Inflammatory macrophage treated with lipopolysaccharide for 4 hours (primary cell): ENCODE measurements around the gene ODAD3.
"Not testable (repeated sequence)": the region's sequence is repeated elsewhere in the genome, so short reads cannot be mapped to it uniquely, and the experiment has no call there.

Source experiments
- DNase-seq: peaks from one replicate; pipeline ENCODE4 v3.0.0-alpha.2; 2020

ODAD3 gene

DNA sequence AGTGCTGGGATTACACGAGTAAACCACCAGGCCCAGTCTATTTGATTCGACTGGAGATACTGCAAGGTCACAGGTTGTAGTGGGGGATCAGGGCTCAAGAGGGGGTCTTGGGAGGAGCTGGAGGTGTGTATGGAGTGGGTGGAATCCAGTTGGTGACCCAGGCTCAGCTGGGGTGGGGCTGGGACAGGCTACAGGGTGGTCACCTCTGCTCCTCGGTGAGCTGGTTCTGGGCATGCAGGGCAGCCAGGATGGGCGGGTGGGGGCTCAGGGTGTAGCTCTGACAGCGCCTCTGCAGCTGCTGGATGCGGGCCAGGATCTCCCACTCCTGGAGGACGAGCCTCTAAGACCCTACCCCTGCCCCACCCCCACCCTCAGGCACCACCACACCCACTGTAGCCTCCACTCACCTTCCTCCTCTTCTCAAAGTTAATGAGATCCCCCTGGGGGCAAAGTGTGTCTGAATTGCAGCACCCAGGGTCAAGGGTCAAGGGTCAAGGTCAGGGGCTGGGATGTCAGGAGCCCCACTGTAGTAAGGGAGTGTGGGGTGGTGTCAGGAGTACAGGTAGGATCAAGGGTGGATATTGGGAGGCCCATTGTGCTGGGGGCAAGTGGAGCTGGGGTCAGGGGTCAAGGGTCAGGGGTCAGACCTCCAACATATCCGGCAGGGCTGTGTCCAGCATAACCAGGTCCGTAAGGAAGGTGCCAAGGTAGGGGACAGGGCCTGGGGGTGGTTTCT is 32.9 kb downstream of the ODAD3 start:
- DNase-seq = no peak

DNA sequence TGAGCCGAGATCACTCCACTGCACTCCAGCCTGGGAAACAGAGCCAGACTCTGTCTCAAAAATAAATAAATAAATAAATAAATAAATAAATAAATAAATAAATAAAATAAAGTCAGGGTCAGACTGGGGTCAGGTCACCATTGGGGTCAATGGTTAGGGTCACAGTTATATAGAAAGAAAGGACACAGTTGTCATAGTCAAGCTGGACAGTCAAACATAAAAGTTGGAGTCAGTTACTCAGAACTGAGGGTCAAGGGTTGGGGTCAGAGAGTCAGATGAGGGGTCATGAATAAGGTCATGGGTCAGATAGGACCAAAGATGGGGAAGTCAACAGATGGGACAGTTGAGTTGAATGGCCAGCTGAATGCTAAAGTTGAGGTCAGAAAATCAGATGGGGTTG is 34.1 kb downstream of the ODAD3 start:
- no peak for DNase-seq

DNA sequence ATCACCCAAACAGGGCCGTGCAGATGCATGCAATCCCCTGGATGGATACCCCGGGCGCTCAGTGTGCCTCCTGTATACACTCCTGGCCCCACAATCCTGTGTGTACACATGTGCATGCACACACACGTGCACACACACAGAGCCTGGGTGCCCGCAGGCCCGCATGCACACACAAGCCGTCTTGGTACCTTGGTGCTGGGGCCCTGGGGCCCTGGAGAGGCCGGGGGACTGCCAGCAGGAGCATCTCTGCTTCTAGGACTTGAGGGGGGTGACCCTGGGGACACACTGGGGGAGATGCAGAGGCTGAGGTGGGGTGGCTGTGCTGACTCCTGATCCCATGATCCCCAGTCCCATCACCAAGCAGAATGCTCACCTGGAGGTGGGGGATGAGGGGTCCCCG is 35.3 kb downstream of the ODAD3 start:
- no peak for DNase-seq

- DNase-seq = no peak
These were observed 37.8 kb downstream of the ODAD3 start for GRCh38 chr19:11397089-11397610.

GRCh38 chr19:11390933-11391680 is 43.8 kb downstream of the ODAD3 start:
- no peak for DNase-seq

- DNase-seq = no peak
These were observed 44.6 kb downstream of the ODAD3 start for GRCh38 chr19:11390359-11390758.

DNA sequence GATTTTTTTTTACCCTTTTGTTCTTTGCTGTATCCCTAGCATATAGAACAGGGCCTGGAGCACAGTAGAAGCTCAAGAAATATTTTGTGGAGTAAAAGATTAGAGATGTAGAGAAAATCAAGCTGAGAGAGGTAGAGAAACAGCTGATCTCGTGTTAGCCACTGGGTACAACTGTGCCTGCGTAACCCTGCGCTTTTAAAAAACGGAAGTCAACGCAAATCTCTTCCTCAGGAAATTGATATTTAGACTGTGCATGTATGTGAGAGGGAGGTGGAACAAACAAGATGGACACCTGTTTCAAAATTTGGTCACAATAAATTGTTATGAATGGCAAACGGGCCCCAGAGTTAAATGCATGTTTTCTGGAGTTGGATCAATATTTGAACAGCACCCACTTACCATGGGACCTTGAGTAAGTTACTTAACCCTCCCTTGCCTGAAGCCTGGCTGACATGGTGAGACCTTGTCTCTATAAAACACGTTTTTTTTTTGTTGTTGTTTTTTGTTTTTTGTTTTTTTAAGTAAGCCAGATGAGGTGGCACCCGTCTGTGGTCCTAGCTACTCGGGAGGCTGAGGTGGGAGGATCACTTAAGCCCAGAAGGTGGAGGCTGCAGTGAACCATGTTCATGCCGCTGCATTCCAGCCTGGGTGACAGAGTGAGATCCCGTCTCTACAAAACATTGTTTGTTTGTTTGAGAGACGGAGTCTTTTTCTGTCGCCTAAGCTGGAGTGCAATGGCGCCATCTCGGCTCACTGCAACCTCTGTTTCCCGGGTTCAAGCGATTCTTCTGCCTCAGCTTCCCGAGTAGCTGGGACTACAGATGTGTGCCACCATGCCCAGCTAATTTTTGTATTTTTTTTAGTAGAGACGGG is 47.5 kb downstream of the ODAD3 start:
- DNase-seq = peak; percentile 54

DNA sequence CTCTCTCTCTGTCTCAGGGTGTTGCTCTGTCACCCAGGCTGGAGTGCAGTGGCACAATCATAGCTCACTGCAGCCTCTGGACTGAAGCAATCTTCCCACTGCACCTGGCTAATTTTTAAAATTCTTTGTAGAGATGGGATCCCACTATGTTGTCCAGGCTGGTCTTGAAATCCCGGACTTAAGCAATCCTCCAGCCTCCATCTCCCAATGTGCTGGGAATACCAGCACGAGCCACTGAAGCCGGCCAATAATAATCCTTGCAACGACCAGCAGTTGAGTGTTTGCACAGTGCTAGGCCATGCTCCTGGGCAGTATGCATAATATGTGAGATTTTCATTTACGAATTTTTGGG is 50.2 kb downstream of the ODAD3 start:
- DNase-seq = no peak

DNA sequence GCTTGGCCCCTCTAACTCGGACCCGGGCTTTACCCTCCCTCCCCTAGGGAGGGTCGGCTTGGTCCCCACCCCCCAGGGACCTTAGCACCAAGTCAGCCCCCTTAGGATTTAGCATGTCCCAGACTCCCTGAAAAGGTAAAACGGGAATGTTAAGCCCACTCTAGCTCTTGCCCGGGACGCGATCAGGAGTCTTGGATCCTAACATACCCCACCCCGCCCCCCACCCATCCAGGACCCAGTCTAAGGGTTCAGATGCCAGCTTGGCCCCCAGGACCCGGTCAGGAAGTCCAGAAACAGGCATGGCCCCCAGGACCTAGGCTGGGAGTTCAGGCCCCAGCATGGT is 51.2 kb downstream of the ODAD3 start:
- DNase-seq = no peak

DNA sequence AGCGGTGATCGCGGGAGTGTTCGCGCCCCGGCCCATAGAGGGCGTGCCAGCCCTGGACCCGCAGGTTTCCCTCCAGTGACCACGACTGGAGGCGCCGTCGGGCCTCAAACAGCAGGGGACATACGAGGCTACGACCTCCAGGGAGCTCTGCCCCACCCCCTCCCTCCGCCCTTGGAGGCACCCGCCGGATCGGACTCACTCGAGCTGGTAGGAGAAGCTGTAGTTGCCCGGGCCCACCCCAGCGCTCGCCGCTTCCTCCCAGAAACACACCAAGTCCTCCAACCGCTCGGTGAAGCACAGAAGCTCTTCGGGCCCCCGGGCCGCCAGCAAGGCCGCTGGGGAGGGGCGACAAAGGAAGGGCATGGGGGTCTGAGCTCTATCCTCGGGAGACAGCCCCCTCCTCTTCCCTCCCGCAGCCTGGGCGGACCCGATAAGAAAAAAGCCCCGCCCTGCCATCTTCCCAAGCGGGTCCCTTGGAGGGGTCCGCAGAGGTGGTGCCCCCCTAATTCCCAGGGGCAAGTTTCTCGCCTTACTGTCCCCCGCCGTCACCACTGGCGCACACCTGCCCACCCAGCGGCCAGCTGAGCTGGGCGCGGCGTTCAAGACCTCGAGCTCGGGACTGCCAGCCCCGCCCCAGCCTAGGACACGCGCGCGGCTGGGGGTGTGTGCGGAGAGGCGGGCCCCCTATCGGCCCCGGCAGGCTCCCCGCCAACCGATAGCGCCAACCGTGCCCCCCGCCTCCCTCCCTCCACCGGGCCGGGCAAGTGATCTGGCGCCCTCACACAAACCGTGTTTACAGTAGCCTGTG is 51.8 kb downstream of the ODAD3 start:
- DNase-seq = peak; percentile 50

GRCh38 chr19:11380653-11381537 is 54.0 kb downstream of the ODAD3 start:
- DNase-seq = peak; percentile 95

DNA sequence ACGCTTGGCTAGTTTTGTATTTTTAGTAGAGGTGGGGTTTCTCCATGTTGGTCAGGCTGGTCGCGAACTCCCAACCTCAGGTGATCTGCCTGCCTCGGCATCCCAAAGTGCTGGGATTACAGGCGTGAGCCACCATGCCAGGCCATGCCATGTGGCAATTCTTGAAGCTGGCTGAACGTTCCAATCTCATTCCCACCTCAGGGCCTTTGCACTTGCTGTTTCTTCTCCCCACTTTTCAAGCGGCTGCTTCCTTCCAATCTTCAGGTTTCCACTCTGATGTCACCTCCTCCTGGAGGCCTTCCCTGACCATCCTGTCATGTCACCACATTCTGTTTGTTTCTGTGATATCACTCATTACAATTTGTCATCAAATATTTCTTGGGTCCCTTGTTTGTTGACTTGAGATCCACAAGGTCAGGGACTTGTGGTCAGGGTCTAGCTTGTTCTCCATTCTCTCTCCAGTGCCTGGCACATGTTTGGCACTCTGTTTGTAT is 55.0 kb downstream of the ODAD3 start:
- DNase-seq = no peak

DNA sequence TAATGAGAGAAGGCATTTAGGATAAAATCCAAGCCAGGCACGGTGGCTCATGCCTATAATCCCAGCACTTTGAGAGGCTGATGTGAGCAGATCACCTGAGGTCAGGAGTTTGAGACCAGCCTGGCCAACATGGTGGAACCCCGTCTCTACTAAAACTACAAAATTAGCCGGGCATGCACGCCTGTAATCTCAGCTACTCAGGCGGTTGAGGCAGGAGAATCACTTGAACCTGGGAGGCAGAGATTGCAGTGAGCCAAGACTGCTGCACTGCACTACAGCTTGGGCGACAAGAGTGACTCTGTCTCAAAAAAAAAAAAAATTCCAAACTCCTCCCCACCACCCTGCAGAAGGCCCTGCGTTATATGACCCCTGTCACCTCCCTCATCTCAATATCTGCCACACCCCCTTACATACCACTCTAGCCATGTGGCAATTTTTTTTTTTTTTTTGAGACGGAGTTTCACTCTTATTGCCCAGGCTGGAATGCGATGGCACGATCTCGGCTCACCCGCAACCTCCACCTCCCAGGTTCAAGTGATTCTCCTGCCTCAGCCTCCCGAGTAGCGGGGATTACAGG is 55.6 kb downstream of the ODAD3 start:
- not testable (repeated sequence) for DNase-seq

- DNase-seq = peak; percentile 44
These were observed 56.4 kb downstream of the ODAD3 start for GRCh38 chr19:11378319-11379189.

DNA sequence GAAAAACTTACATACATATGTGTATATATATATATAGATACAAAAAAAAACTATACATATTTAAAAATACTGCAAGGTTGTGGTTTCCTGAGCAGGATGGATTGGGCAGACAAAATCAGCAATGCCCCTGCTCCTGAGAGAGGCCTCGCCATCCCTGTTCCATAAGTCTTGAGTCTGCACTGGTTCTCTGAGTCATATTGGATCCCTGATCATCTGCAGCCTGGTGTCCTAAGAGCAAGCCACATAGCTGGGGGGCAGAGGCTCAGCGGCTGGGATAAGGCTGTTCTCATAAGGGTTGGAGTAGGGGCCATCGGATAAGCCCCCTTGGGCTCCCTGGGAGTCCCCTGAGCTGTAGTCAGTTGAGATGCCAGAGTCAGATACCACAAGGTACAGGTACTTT is 57.2 kb downstream of the ODAD3 start:
- no peak for DNase-seq

DNA sequence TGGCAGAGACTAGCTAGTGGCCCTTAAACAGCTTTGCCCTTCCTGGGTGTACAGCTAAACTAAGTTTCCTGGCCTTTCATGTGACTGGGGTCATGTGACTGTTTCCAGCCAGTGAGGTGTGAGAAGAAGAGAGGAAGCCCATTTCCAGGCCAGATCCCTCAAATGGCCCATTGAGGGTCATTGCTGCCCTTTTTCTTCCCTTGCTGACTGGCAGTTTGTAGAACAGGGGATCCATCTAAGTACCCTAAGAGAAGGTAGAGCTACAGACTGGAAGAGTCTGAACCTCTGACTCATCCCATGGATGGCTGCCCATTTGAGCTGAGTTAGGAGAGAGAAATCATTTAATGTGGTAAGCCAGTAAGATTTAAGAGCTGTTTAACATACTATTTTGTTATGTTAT is 57.7 kb downstream of the ODAD3 start:
- DNase-seq = peak; percentile 70

DNA sequence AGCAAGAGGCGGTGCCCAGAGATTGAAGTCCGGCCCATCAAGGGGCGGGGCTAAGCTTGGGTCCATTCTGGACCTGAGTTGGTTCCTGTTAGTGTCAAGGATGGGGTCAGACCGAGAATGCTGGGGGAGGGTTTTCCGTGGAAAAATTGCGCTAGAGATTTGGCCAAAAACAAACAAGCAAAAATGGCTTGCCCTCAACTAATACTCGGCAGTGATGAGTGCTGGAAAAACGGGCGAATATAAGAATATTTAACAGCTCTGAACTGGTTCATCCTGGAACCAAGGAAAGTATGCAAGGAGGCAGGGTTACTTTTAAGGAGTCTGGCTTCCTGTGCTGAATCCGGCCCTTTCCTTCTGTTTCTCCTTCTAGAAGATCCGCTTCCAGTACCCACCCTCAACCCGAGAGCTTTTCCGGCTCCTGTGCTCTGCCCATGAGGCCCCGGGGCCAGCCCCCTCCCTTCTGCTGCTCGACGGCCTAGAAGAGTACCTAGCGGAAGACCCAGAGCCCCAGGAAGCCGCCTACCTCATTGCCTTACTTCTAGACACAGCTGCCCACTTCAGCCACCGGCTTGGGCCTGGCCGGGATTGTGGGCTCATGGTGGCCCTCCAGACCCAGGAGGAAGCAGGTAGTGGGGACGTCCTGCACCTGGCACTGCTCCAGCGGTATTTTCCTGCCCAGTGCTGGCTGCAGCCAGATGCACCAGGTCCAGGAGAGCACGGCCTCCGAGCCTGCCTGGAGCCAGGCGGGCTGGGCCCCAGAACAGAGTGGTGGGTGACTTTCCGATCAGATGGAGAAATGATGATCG is 59.6 kb downstream of the ODAD3 start:
- DNase-seq = peak; percentile 27

GRCh38 chr19:11374433-11375142 is 60.3 kb downstream of the ODAD3 start, which contains the start of gene SWSAP1:
Gene SWSAP1 (plus strand): TSS chr19:11374666. CDS start chr19:11374681, 15 bp downstream.
- DNase-seq = peak; percentile 100
